Breast epithelium (tissue), 3 donors: Measurements from ENCODE around the gene P2RY14.

Source experiments
- CTCF ChIP-seq, 3 donors: fragments of 450-650 bp; IDR thresholded peaks; one replicate each; pipeline ENCODE4 v1.5.1; 2016 to 2017; ENCODE audit warnings: antibody characterized with exemption in 3 of 3, mild to moderate bottlenecking in 3 of 3, moderate library complexity in 3 of 3
- POLR2A ChIP-seq: fragments of 450-650 bp; IDR thresholded peaks from one replicate; pipeline ENCODE4 v1.6.1; 2016; ENCODE audit warnings: antibody characterized with exemption, mild to moderate bottlenecking, moderate library complexity
- POLR2AphosphoS5 ChIP-seq, 3 donors: sonication (generic); formaldehyde crosslinking; IDR thresholded peaks; one replicate each; pipeline ENCODE4 v1.6.1; 2017; ENCODE audit warnings: antibody characterized with exemption in 3 of 3

- TF ChIP-seq CTCF (IDR thresholded peaks at IDR 0.05) (no peak), POLR2AphosphoS5 (IDR thresholded peaks at IDR 0.05) (no peak), POLR2A (no peak)
Observed at GRCh38 chr3:151262871-151263525, 15.3 kb downstream of the P2RY14 start.
